ENCODE data around the gene PLCB1.

Gene PLCB1

GRCh38 chr20:8128291-8129060 lies 3.6 kb upstream of the PLCB1 start:
- no peak overlapping the region for H3K27ac ChIP-seq
- H3K4me3 ChIP-seq, result no peak overlapping the region

GRCh38 chr20:8129211-8129976 lies 2.7 kb upstream of the PLCB1 start:
- H3K27ac ChIP-seq, result no peak overlapping the region
- H3K4me3 ChIP-seq, result no peak overlapping the region

- peak overlapping the region in 1 of 7 experiments; percentile 69 for H3K4me3 ChIP-seq
- H3K27ac ChIP-seq, result no peak overlapping the region
Measured at GRCh38 chr20:8130840-8131526, 1.1 kb upstream of the PLCB1 start.

DNA sequence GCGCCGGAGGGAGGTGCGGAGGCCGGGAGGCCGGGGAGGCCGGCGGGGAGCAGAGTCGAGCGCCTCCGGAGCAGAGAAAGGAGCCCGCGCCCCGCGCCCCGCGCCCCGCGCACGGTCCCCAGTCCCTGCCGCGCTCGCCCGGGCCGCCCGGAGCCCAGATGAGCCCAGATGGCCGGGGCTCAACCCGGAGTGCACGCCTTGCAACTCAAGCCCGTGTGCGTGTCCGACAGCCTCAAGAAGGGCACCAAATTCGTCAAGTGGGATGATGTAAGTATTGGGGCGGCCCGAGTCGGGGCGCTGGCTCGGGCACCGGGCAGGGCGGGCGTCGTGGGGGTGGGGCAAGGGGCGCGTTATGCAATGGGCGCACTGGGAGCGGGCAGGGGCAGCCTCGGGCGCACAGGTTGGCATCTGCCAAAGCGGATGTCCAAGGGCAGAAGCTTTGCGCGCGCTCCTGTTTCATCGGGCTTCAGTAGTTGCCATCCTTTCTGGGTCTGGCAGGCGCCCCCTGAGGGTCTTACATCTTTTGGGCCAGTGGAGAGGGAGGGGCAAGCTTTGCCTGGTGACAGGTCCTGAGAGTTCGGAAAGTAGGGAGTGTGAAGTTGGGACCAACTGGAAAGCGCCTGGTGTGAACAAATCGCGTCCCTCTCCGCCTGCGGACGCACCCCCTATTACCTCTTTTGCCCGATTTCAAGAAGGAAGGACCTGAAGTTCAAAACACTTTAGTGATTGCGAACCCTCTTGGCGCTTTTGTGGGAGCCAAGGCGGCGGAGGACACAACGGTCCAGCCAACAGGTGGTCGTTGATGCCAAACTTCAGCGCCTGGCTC lies 631 bp downstream of the PLCB1 start:
- H3K27ac ChIP-seq, result peak overlapping the region in 17 of 21 experiments; percentile 7 to 73 (median 59)

DNA sequence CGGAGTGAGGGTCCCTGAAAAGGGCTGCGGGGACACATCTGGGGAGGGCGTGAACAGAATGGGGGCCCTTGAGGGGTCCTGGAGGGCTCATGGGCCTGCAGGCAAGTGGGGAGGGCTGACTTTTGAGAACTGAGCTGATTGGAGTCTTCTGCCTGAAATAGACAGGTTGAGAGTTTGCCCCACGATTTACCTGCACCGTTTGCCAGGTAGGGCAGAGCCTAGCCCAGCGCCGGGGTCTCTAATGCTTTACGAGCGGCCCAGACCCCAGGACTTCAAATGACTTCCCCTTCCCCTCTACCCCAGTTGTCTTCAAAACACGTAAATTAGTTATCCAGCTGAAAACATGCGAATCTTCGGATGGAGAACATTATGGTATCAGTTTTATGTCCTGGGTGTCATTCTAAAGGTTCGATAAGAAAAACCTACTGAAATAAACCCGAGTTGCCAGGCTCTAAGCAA lies 1.3 kb downstream of the PLCB1 start:
- Histone ChIP-seq H3K4me3 (peak overlapping the region; percentile 34 to 69 (median 50)), H3K27ac (peak overlapping the region in 6 of 21 experiments; percentile 6 to 73 (median 36))

More for the DNA sequence above, 631 bp downstream of the PLCB1 start:
- peak overlapping the region; percentile 34 to 69 (median 50) for H3K4me3 ChIP-seq

DNA sequence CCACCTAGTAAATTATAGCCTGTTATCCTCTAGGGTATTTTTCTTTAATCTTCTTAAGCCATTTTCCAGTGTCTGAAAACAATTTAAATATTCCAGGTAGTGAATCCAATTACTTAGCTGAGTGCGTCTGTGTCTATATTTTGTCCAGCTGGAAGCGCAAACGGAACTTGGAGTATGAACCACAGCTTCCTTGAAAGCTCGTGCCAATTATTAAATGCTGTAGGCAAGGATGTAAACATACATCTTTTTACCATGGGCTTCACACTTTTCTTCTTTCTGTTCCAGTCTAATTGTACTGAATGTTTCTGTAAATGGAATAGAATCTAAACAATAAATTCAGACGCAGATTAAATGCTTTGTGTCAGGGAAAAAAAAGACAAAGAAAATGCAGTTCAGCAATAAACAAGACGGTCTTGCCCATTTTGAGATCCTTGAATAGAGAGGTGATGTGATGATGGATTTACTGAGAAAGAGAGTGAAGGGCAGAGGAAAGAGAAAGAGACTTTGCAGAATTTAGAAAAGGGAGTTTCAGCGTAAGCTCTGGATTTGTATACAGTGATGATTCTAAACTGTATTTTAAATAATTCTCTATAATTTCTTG lies 1.9 kb downstream of the PLCB1 start:
- peak overlapping the region in 1 of 21 experiments; percentile 73 for H3K27ac ChIP-seq
- peak overlapping the region in 3 of 7 experiments; percentile 55 to 69 (median 59) for H3K4me3 ChIP-seq

GRCh38 chr20:8139899-8140298 lies 7.8 kb downstream of the PLCB1 start:
- no peak overlapping the region for H3K4me3 ChIP-seq

GRCh38 chr20:8143474-8143873 lies 11.4 kb downstream of the PLCB1 start:
- Histone ChIP-seq H3K27ac (no peak overlapping the region), H3K4me3 (no peak overlapping the region)

More at GRCh38 chr20:8139899-8140298, 7.8 kb downstream of the PLCB1 start:
- no peak overlapping the region for H3K27ac ChIP-seq

DNA sequence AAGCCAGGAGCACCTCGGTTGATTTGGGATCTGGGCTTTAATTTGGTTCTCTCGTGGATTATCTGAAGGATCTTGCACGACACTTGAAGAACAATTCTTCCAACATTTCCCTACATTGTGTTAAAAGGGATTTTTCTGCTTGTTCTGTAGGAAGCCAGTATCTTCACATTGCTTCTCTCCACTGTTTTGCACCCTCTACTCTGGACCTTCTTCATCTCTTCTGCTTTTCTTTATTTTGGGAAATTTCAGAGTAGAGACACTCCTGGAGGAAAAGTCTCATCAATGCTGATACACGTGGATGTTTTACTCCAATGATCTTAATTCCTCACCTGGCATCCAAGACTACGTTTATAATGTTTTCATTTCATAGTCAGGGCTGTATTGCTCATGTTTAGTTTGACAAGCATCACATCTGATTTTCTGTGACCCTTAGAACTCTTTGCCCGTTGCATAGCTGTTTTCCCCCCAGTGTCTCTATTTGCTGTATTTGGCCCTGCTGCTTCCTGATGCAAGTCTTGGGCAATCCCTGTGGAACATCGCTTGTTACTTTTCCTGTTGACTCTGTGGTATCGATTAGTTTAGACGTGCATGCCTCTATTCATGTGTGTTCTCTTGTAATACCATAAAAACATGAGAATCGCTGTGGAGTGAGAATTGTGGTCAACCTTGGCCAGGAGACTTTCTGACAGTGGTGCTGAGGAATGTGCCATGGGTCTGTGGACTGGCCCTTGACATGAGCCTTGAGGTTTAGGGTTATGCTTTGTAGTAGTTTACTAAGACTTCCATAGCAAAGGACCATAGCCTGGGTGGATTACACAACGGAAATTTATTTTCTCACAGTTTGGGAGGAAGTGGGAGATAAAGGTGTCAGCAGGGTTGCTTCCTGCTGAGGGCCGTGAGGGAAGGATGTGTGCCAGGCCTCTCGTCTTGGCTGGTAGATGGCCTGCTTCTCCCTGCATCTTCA lies 12.5 kb downstream of the PLCB1 start:
- H3K27ac ChIP-seq, result no peak overlapping the region

DNA sequence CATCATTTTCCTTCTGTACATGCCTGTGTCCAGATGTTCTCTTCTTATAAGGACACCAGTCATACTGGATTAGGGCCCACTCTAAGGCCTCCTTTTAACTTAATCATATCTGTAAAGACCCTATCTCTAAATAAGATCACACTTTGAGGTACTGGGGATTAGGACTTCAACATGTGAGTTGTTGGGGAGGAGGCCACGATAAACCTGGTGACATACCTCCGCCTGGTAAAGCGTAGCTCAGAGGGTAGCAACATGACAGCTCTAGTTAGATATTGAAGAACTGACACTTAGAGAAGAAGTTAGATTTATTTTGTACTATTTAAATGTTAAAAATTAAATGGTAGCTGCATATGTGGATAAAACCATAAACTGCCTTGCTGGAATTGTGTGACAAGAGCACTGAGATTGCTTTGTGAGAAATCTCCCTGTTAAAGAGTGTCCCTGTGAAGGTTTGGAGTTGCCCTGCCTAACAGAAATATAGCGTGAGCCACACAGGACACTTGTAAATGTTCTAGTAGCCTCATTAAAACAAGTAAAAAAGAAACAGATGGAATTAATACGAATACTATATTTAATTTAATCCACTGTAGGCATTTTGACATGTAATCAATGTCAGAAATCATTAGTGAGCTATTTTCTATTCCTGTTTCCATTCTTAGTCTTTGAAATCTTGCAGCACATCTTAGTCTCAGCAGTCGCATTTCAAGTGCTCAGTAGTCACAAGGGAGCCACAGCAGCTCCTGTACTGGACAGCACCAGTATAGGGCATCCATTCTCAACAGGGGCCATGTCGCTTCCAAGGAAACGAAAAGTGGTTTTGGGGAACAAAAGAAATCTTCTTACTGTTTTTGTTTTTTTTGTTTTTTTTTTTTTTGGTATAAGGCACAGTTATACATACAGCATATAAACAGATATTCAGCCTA lies 13.4 kb downstream of the PLCB1 start:
- no peak overlapping the region for H3K4me3 ChIP-seq
- H3K27ac ChIP-seq, result no peak overlapping the region

More for the DNA sequence above, 12.5 kb downstream of the PLCB1 start:
- no peak overlapping the region for H3K4me3 ChIP-seq

- Histone ChIP-seq H3K27ac (no peak overlapping the region), H3K4me3 (no peak overlapping the region)
Measured at GRCh38 chr20:8147476-8147875, 15.4 kb downstream of the PLCB1 start.

GRCh38 chr20:8148501-8148900 lies 16.4 kb downstream of the PLCB1 start:
- H3K27ac ChIP-seq, result no peak overlapping the region

GRCh38 chr20:8150591-8150990 lies 18.5 kb downstream of the PLCB1 start:
- Histone ChIP-seq H3K4me3 (no peak overlapping the region), H3K27ac (no peak overlapping the region)

More at GRCh38 chr20:8148501-8148900, 16.4 kb downstream of the PLCB1 start:
- no peak overlapping the region for H3K4me3 ChIP-seq

- H3K27ac ChIP-seq, result peak overlapping the region in 2 of 21 experiments; percentile 15 to 40
- no peak overlapping the region for H3K4me3 ChIP-seq
Measured at GRCh38 chr20:8151372-8151771, 19.3 kb downstream of the PLCB1 start.

DNA sequence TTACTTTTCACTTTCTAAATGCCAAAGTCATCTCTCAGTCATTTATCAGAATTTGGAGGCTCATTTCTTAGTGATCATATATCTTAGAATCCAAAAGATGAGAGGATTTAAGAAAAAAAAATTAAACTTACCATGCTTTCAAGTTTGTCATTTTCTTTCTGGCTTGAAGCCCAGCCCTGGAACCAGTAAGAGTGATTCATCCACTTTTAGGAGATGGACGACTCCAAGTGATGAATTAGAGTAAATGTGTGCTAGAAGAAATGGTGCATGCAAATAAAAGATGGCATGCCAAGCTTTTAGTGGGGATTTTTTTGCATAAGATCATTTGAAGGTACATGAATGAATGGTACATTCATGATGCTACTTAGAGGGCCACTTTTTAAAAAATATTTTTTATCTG lies 20.1 kb downstream of the PLCB1 start:
- H3K27ac ChIP-seq, result no peak overlapping the region
- no peak overlapping the region for H3K4me3 ChIP-seq

DNA sequence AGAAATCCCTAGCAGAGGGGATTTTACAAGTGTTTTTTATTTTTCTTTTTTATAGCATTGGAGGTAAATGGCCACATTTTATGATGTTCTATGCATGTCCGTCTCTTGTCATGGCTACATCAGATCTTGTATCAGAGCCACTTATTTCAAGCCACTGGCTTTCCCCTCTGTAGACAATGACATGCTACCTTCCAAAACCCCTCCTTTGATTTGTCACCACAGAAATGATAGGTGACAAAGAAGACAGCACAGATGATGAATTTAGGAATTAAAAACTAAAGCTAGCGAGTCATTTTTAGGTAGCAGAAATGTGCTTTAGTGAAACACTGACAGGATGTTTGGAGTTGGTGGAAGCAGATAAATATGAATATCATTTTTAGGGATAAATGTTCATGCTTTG lies 20.8 kb downstream of the PLCB1 start:
- no peak overlapping the region for H3K4me3 ChIP-seq
- H3K27ac ChIP-seq, result peak overlapping the region in 1 of 21 experiments; percentile 13
